Mucosa of descending colon (tissue), 3 donors: Measurements from ENCODE around the gene TCF12. TPM values are rescaled to one million over a fixed set of nuclear protein-coding genes. Genes with fewer than 3 reads are reported as not detected.
A peak's percentile ranks its signal among the peaks of the same experiment; 100 is the strongest.

Experiments used
- ATAC-seq: fragments of 200-7000 bp; cut with Tn5 transposase; one replicate; pipeline ENCODE4 v1.9.1; 2020; ENCODE audit warnings: mild to moderate bottlenecking, moderate library complexity
- DNase-seq, 3 donors: peaks; one replicate each; pipeline ENCODE4 v3.0.0-alpha.2; 2020
- H3K36me3 ChIP-seq: fragments of 200-600 bp; one replicate; pipeline ENCODE4 v1.8.0; 2021; ENCODE audit warnings: low read depth, mild to moderate bottlenecking
- H3K4me1 ChIP-seq: fragments of 200-600 bp; one replicate; pipeline ENCODE4 v1.8.0; 2021; ENCODE audit warnings: low read depth, mild to moderate bottlenecking
- H3K4me3 ChIP-seq: fragments of 200-600 bp; one replicate; pipeline ENCODE4 v1.8.0; 2021; ENCODE audit warnings: mild to moderate bottlenecking
- H3K9me3 ChIP-seq: fragments of 200-600 bp; one replicate; pipeline ENCODE4 v1.8.0; 2021; ENCODE audit warnings: mild to moderate bottlenecking
- intact Hi-C, 2 donors: fragments of 100-400 bp; cut with DNase I in 1 of 2; cut with micrococcal nuclease in 1 of 2; formaldehyde crosslinking; loops; one replicate each; pipeline versions ENCODE4 v1.11.0 to v1.11.1; 2022; cut with DNase I, micrococcal nuclease
- total RNA-seq, 3 donors: library from RNA; stranded (reverse); fragmentation: NEBNext Ultra II Directional in 2 of 3; extraction: Animal tissue kit (Norgen Biotek cat#: 25700) in 2 of 3; gene quantifications; one replicate each; pipeline versions ENCODE4 v1.2.1 to v1.2.4, GENCODE V29; 2021 to 2023
- TF ChIP-seq, protein P1 (sequence below): fragments of 200-600 bp; IDR thresholded peaks from one replicate; pipeline ENCODE4 v1.8.0; 2022; ENCODE audit warnings: antibody characterized with exemption, mild to moderate bottlenecking
- donor health status: DM: no; HTN: no; CAD: no; lungs with moderate emphysema.
- donor health status: DM: no; HTN: no; CAD: no.
- donor health status: DM: no; HTN: yes; CAD: no.

The TCF12 gene
- total RNA-seq, 3 donors from 2014 or later, result 74.1 to 118 (median 106) TPM

DNA sequence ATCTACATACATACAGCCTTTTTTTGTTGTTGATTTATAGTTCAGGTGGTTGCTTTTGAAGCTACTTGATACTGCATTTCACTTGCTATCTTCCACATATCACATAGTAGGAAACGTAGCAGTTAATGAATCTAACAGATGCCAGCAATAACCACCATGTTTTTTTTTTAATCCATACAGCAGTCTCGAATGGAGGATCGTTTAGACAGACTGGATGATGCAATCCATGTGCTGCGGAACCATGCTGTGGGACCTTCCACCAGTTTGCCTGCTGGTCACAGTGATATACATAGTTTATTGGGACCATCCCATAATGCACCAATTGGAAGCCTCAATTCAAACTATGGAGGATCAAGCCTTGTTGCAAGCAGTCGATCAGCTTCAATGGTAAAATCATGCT, 334.6 kb downstream of the TCF12 start:
- ATAC-seq, result no peak
- H3K4me1 ChIP-seq, result no peaks in the 10 kb centered on the region
- no peaks in the 10 kb centered on the region for H3K9me3 ChIP-seq
- H3K4me3 ChIP-seq, result no peak overlapping the region
- no peaks in the 10 kb centered on the region for H3K36me3 ChIP-seq
- DNase-seq, result no peak
- TF ChIP-seq, protein P1, sequence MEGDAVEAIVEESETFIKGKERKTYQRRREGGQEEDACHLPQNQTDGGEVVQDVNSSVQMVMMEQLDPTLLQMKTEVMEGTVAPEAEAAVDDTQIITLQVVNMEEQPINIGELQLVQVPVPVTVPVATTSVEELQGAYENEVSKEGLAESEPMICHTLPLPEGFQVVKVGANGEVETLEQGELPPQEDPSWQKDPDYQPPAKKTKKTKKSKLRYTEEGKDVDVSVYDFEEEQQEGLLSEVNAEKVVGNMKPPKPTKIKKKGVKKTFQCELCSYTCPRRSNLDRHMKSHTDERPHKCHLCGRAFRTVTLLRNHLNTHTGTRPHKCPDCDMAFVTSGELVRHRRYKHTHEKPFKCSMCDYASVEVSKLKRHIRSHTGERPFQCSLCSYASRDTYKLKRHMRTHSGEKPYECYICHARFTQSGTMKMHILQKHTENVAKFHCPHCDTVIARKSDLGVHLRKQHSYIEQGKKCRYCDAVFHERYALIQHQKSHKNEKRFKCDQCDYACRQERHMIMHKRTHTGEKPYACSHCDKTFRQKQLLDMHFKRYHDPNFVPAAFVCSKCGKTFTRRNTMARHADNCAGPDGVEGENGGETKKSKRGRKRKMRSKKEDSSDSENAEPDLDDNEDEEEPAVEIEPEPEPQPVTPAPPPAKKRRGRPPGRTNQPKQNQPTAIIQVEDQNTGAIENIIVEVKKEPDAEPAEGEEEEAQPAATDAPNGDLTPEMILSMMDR, result no peak
- intact Hi-C loops, result no loop called here

DNA sequence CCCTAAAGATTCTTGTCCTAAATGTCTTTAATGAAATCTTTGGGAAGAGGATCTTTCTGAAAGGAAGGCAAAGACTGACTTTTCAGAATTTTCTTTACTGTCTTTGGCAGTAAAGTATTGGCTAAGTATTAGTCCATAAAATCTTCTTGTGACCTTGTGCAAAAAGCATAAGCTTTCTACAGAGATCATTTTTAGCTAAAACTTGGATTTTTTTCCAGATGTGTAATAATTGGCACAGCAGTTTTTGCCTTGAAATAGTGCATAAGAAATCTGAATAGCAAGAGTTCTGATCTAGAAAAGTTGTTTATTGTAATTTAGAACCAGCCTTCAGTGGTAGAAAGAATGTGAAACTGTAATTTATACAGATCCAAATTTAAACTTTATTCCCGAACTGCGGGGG, 335.1 kb downstream of the TCF12 start:
- TF ChIP-seq, protein P1, result no peak
- Histone ChIP-seq H3K4me3 (no peak overlapping the region), H3K9me3 (no peaks in the 10 kb centered on the region), H3K36me3 (no peaks in the 10 kb centered on the region), H3K4me1 (no peaks in the 10 kb centered on the region)
- DNase-seq (no peak), ATAC-seq (no peak)
- intact Hi-C loops, result no loop called here

DNA sequence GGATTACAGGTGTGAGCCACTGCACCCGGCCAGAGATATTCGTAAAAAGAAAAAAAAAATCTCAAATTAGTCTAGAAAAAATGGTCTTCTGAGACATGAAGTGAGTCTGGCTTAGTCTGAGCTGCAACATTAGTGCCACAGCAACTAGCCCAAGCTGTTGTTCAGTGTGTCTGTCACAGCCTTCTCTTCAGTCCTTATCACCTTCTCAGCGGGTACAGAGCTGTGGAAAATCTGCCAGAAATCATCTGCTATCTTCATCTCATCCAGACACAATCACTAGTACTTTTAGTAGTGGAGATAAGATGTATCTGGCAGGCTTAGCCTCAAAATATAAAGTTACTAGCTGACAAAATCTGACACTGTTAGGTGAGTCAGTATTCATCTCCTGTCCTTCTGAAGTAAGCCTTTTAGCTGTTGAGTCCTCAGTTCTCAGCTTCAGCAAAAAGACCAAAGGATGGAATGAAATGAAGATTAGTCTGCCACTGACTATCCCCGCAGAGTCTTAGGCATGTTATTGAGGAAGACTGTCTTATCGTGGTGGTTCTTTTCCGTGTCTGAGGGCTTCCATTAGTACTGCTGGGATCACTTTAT, 337.4 kb downstream of the TCF12 start:
- H3K4me1 ChIP-seq, result no peaks in the 10 kb centered on the region
- H3K4me3 ChIP-seq, result no peak overlapping the region
- intact Hi-C loops, result no loop called here

DNA sequence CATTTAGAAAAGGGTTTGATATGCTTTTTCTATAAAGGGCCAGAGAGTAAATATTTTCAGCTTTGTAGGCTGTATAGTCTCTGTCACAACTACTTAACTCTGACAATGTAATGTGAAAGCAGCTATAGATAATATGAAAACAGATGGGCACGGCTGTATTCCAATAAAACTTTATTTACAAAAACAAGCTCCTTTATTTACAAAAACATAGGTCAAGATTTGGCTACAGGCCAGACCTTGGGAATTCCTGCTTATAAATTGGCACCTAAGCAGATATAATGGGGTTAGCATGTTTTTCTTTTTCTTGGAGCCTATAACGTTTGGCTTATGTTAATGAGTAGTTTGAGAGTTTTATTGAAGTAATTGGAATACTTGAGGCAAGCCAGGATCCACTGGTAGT, 338.5 kb downstream of the TCF12 start:
- DNase-seq, result no peak
- Histone ChIP-seq H3K4me3 (no peak overlapping the region), H3K4me1 (no peaks in the 10 kb centered on the region), H3K36me3 (no peaks in the 10 kb centered on the region), H3K9me3 (no peaks in the 10 kb centered on the region)
- TF ChIP-seq, protein P1, result no peak
- intact Hi-C loops, result no loop called here
- ATAC-seq, result no peak

More for the DNA sequence above, 337.4 kb downstream of the TCF12 start:
- DNase-seq (no peak), ATAC-seq (no peak)
- TF ChIP-seq, protein P1, result no peak
- Histone ChIP-seq H3K36me3 (no peaks in the 10 kb centered on the region), H3K9me3 (no peaks in the 10 kb centered on the region)

DNA sequence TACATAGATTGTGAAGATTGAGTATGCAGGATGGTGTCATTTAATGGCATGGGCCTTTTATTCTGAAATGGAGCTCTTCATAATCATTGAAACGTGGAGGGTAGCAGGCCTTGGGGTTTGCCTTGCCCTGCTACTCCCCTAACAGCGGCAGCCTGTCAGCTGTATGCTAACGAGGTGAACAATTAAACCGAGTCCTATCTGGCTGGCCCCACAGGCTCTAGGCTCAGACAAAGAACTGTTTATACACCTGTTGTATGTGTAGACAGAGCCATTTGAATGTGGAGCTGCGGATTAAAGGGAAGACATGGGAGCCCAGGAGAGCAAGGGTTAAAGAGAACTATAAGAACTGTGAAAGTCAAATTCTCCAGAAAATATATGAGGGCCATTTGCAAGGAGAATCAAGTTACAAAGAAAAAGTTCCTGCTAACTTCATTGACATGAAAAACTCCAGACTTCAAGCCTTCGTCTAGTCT, 341.2 kb downstream of the TCF12 start:
- no peaks in the 10 kb centered on the region for H3K36me3 ChIP-seq
- no peaks in the 10 kb centered on the region for H3K9me3 ChIP-seq
- intact Hi-C loops, result no loop called here
- H3K4me1 ChIP-seq, result no peaks in the 10 kb centered on the region
- DNase-seq, result peak; percentile 36 to 59 (median 56)
- TF ChIP-seq, protein P1, result no peak
- no peak overlapping the region for H3K4me3 ChIP-seq
- ATAC-seq, result peak; percentile 99

DNA sequence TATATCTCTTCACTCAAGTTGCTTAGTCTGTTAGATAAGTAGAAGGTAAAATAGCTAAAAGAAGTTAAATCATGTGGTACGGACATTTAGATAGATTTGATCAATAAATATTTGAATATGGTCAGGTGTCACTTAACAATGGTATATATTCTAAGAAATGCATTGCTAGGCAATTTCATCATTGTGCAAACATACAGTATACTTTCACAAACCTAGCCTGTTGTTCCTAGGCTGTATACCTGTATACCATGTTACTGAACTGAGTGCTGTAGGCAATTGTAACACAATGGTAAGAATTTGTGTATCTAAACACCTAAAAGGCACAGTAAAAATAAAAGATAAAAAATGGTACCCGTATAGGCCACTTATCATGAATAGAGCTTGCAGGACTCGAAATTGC, 345.1 kb downstream of the TCF12 start:
- intact Hi-C loops, result no loop called here
- TF ChIP-seq, protein P1, result no peak
- Histone ChIP-seq H3K9me3 (no peaks in the 10 kb centered on the region), H3K4me1 (no peaks in the 10 kb centered on the region), H3K36me3 (no peaks in the 10 kb centered on the region), H3K4me3 (no peak overlapping the region)
- DNase-seq (no peak), ATAC-seq (no peak)
